Right atrium auricular region (tissue), 2 donors: ENCODE results near the gene IYD. TPM values are rescaled to one million over a fixed set of nuclear protein-coding genes. Genes with fewer than 3 reads are reported as not detected.

Source experiments
- DNase-seq: peaks from one replicate; pipeline ENCODE4 v3.0.0-alpha.2; 2019; ENCODE audit warnings: low spot score
- H3K27ac ChIP-seq, 2 donors: fragments of 200-600 bp; sonication (generic); 1 replicate in 1 of 2; 2 replicates in 1 of 2; pipeline ENCODE4 v1.5.1; 2016 to 2019
- H3K27me3 ChIP-seq, 2 donors: fragments of 200-600 bp; sonication (generic); one replicate each; pipeline versions ENCODE4 v1.5.1 to v1.6.0; 2017 to 2019
- H3K36me3 ChIP-seq: fragments of 200-600 bp; sonication (generic); one replicate; pipeline ENCODE4 v1.5.1; 2016
- H3K4me1 ChIP-seq, 2 donors: fragments of 200-600 bp; sonication (generic); one replicate each; pipeline versions ENCODE4 v1.5.1 to v1.6.0; 2017 to 2019
- H3K4me3 ChIP-seq, 2 donors: fragments of 200-600 bp; sonication (generic); 1 replicate in 1 of 2; 2 replicates in 1 of 2; pipeline ENCODE4 v1.5.1; 2017 to 2019; ENCODE audit warnings: mild to moderate bottlenecking in 1 of 2, moderate library complexity in 1 of 2
- H3K9me3 ChIP-seq, 2 donors: fragments of 200-600 bp; sonication (generic); one replicate each; pipeline ENCODE4 v1.5.1; 2019
- CTCF ChIP-seq, 2 donors: fragments of 200-600 bp; sonication (generic); IDR thresholded peaks; one replicate each; pipeline ENCODE4 v1.5.1; 2019; ENCODE audit warnings: antibody characterized with exemption in 2 of 2
- total RNA-seq, 2 donors: library from RNA; depleted of rRNA; stranded (reverse); fragments of >200 nt; gene quantifications; one replicate each; pipeline ENCODE4 v1.1.0, GENCODE V29; 2016

IYD gene
- total RNA-seq, 2 donors from 2014 or later, result not detected

- Histone ChIP-seq H3K4me3 (no peak overlapping the region), H3K4me1 (no peaks in the 10 kb centered on the region), H3K27me3 (no peaks in the 10 kb centered on the region), H3K27ac (no peak overlapping the region), H3K9me3 (no peaks in the 10 kb centered on the region), H3K36me3 (no peaks in the 10 kb centered on the region)
- no peak for TF ChIP-seq CTCF (IDR thresholded peaks at IDR 0.05)
- no peak for DNase-seq
Observed at GRCh38 chr6:150343434-150343833, 25.4 kb upstream of the IYD start.

- no peaks in the 10 kb centered on the region for H3K36me3 ChIP-seq
- no peak for DNase-seq
- H3K27me3 ChIP-seq, result no peaks in the 10 kb centered on the region
- no peaks in the 10 kb centered on the region for H3K4me1 ChIP-seq
- H3K27ac ChIP-seq, result no peak overlapping the region
- no peak overlapping the region for H3K4me3 ChIP-seq
- no peaks in the 10 kb centered on the region for H3K9me3 ChIP-seq
- TF ChIP-seq CTCF (IDR thresholded peaks at IDR 0.05), result no peak
Observed at GRCh38 chr6:150345781-150346180, 23.0 kb upstream of the IYD start.

DNA sequence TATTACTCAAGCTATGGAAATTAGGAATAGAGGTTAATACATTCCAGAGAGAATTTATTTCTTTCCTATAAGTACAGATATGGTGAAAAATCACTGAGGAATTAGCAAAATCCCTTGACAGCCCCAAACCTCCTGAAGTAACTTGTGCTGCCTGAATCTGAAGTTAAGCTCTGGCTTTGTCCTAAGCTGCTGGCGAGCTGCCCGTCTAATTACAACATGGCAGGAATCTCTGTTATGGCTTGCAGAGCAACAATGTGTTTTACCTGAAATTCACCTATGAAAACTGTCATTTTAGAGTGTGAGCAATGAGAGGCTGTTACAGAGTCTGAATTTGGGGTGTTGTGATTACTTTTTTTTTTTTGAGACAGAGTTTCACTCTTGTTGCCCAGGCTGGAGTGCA lies 22.5 kb upstream of the IYD start:
- no peak for DNase-seq
- no peak for TF ChIP-seq CTCF (IDR thresholded peaks at IDR 0.05)
- no peaks in the 10 kb centered on the region for H3K9me3 ChIP-seq
- H3K4me3 ChIP-seq, result no peak overlapping the region
- H3K27ac ChIP-seq, result no peak overlapping the region
- no peaks in the 10 kb centered on the region for H3K27me3 ChIP-seq
- H3K4me1 ChIP-seq, result no peaks in the 10 kb centered on the region
- H3K36me3 ChIP-seq, result no peaks in the 10 kb centered on the region

- Histone ChIP-seq H3K36me3 (no peaks in the 10 kb centered on the region), H3K27ac (no peak overlapping the region), H3K9me3 (no peaks in the 10 kb centered on the region), H3K4me1 (no peaks in the 10 kb centered on the region), H3K4me3 (no peak overlapping the region), H3K27me3 (no peaks in the 10 kb centered on the region)
- no peak for TF ChIP-seq CTCF (IDR thresholded peaks at IDR 0.05)
- no peak for DNase-seq
Observed at GRCh38 chr6:150347845-150348244, 21.0 kb upstream of the IYD start.

DNA sequence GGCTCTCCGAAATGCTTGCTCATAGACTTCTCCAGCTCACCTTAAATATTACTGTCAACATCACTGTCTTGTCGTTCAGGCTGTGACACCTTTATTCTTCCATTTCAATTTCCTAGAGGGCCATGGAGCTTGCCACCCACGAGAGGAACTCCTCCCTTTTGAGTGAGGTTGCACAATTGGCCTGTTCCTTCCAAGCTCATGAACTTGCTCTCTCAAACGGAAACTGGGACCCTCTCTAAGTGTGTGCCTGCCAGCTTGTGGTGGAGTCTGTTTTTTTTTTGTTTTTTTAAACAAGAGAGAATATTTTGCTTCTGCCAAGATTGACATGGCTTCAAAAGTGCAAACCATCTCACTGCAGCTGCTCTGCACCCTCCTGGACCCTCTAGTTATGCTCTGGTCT lies 19.3 kb upstream of the IYD start:
- no peaks in the 10 kb centered on the region for H3K4me1 ChIP-seq
- no peak for TF ChIP-seq CTCF (IDR thresholded peaks at IDR 0.05)
- no peak overlapping the region for H3K4me3 ChIP-seq
- H3K9me3 ChIP-seq, result no peaks in the 10 kb centered on the region
- no peak overlapping the region for H3K27ac ChIP-seq
- H3K27me3 ChIP-seq, result no peaks in the 10 kb centered on the region
- H3K36me3 ChIP-seq, result no peaks in the 10 kb centered on the region
- DNase-seq, result no peak
